ENCODE data around the gene RNF207. TPM values are rescaled to one million over a fixed set of nuclear protein-coding genes. Genes with fewer than 3 reads are reported as not detected.

The RNF207 gene
- total RNA-seq, 3 donors from 2014 or later: 2.7 to 32.4 (median 29.9) TPM

- intact Hi-C loops (cut with DNase I; ENCODE audit: low total_unique reads): no loop called here
- Histone ChIP-seq H3K4me1 (peaks cover 4 to 5% of the 10 kb centered on the region in 2 donors), H3K9me3 (no peaks in the 10 kb centered on the region), H3K27ac (no peak overlapping the region), H3K36me3 (no peaks in the 10 kb centered on the region), H3K4me3 (peak overlapping the region; percentile 64 to 88 (median 81)), H3K27me3 (no peaks in the 10 kb centered on the region)
- TF ChIP-seq POLR2AphosphoS5 (IDR thresholded peaks at IDR 0.05): no peak
- no peak for TF ChIP-seq POLR2A (IDR thresholded peaks at IDR 0.05)
- TF ChIP-seq CTCF (IDR thresholded peaks at IDR 0.05): no peak
- DNase-seq (ENCODE audit: low spot score in 2 of 2): no peak
These were observed 28.8 kb downstream of the RNF207 start for GRCh38 chr1:6234502-6235295.

- Histone ChIP-seq H3K36me3 (no peaks in the 10 kb centered on the region), H3K27ac (peak overlapping the region in 1 of 2 donors; percentile 60), H3K4me3 (peak overlapping the region; percentile 64 to 88 (median 81)), H3K27me3 (peaks cover 0 to 5% of the 10 kb centered on the region in 2 donors), H3K4me1 (peaks cover 4 to 5% of the 10 kb centered on the region in 2 donors), H3K9me3 (no peaks in the 10 kb centered on the region)
- TF ChIP-seq CTCF (IDR thresholded peaks at IDR 0.05) (no peak), POLR2AphosphoS5 (IDR thresholded peaks at IDR 0.05) (no peak)
- no peak for DNase-seq (ENCODE audit: low spot score in 2 of 2)
- intact Hi-C loops (cut with DNase I; ENCODE audit: low total_unique reads): no loop called here
These were observed 29.4 kb downstream of the RNF207 start for GRCh38 chr1:6235296-6235677.

GRCh38 chr1:6237093-6237492 lies 31.2 kb downstream of the RNF207 start:
- H3K27ac ChIP-seq: no peak overlapping the region
- DNase-seq (ENCODE audit: low spot score in 2 of 2): no peak
- H3K27me3 ChIP-seq: peaks cover 5 to 22% of the 10 kb centered on the region in 2 donors
- TF ChIP-seq POLR2A (IDR thresholded peaks at IDR 0.05) (no peak), POLR2AphosphoS5 (IDR thresholded peaks at IDR 0.05) (no peak)
- H3K36me3 ChIP-seq: no peaks in the 10 kb centered on the region
- H3K4me1 ChIP-seq: peaks cover 7 to 8% of the 10 kb centered on the region in 2 donors
- intact Hi-C loops (cut with DNase I; ENCODE audit: low total_unique reads): no loop called here
- no peak overlapping the region for H3K4me3 ChIP-seq
- H3K9me3 ChIP-seq: no peaks in the 10 kb centered on the region

GRCh38 chr1:6239213-6239752 lies 33.4 kb downstream of the RNF207 start:
- no peaks in the 10 kb centered on the region for H3K9me3 ChIP-seq
- H3K27ac ChIP-seq: no peak overlapping the region
- no peaks in the 10 kb centered on the region for H3K36me3 ChIP-seq
- DNase-seq (ENCODE audit: low spot score in 2 of 2): no peak
- H3K4me1 ChIP-seq: peaks cover 10 to 12% of the 10 kb centered on the region in 2 donors
- no peak overlapping the region for H3K4me3 ChIP-seq
- intact Hi-C loops (cut with DNase I; ENCODE audit: low total_unique reads): no loop called here
- no peak for TF ChIP-seq POLR2AphosphoS5 (IDR thresholded peaks at IDR 0.05)
- no peak for TF ChIP-seq POLR2A (IDR thresholded peaks at IDR 0.05)
- no peak for TF ChIP-seq CTCF (IDR thresholded peaks at IDR 0.05)
- H3K27me3 ChIP-seq: peaks cover 22 to 44% of the 10 kb centered on the region in 2 donors

- no peak overlapping the region for H3K27ac ChIP-seq
- intact Hi-C loops (cut with DNase I; ENCODE audit: low total_unique reads): no loop called here
- TF ChIP-seq POLR2AphosphoS5 (IDR thresholded peaks at IDR 0.05) (no peak), POLR2A (IDR thresholded peaks at IDR 0.05) (no peak), CTCF (IDR thresholded peaks at IDR 0.05) (no peak)
- H3K4me1 ChIP-seq: peaks cover 7 to 8% of the 10 kb centered on the region in 2 donors
- no peaks in the 10 kb centered on the region for H3K9me3 ChIP-seq
- H3K36me3 ChIP-seq: no peaks in the 10 kb centered on the region
- H3K4me3 ChIP-seq: no peak overlapping the region
- H3K27me3 ChIP-seq: peaks cover 22 to 52% of the 10 kb centered on the region in 2 donors
- DNase-seq (ENCODE audit: low spot score in 2 of 2): no peak
These were observed 34.2 kb downstream of the RNF207 start for GRCh38 chr1:6239950-6240768.
